ENCODE results near the gene UBR1. TPM values are rescaled to one million over a fixed set of nuclear protein-coding genes. Genes with fewer than 3 reads are reported as not detected.

Gene UBR1
- total RNA-seq, 1 experiment from 2014 or later, result 17.9 TPM

DNA sequence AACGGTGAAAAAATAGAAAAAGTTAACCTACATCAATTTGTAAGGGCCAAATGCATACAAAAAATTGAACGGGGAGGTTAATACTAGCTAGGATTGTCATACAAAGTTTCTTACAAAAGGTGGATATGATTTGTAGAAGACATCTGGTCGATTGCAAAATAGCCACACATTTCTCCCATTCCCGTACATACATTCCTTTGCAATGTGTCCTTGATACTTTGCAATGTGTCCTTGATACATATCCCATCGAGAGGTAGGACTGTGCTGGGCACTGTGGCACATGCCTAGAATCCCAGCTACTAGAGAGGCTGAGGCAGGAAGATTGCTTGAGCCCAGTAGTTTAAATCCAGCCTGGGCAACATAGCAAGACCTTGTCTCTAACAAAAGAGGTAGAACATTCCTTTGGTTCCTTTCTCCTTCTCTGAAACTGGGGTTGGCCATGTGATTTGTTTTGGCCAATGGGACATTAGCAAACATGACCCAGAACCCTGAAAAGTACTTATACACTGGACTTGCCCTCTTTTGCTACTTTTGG is 194.7 kb downstream of the UBR1 start:
- intact Hi-C loops (cut with micrococcal nuclease), result no loop called here
- Histone ChIP-seq H2AFZ (ENCODE audit: low read depth, low read length, poor library complexity, severe bottlenecking) (no peak overlapping the region), H4K20me1 (ENCODE audit: insufficient read depth) (no peaks in the 10 kb centered on the region), H3K79me2 (ENCODE audit: insufficient read depth, low read length) (no peaks in the 10 kb centered on the region), H3K9me2 (ENCODE audit: insufficient read depth) (no peaks in the 10 kb centered on the region), H3K9me3 (ENCODE audit: control insufficient read depth in 1 of 2, insufficient read depth in 1 of 2, low read depth in 1 of 2, low read length in 2 of 2) (no peaks in the 10 kb centered on the region), H3K27me3 (ENCODE audit: insufficient read depth, low read length) (no peaks in the 10 kb centered on the region), H3K36me3 (ENCODE audit: control insufficient read depth in 1 of 2, insufficient read depth in 2 of 2, low read length in 2 of 2) (no peaks in the 10 kb centered on the region), H3K4me1 (ENCODE audit: control insufficient read depth in 1 of 2, insufficient read depth in 2 of 2, low read length in 2 of 2) (no peaks in the 10 kb centered on the region), H3K27ac (ENCODE audit: low read depth, low read length) (no peak overlapping the region), H3K4me3 (replicated peaks in 1 of 2; ENCODE audit: low read depth in 1 of 2, low read length in 2 of 2) (no peak overlapping the region), H3K4me2 (ENCODE audit: low read length) (no peak overlapping the region), H3K9ac (ENCODE audit: low read length) (no peak overlapping the region)
- DNase-seq (ENCODE audit: low read depth, low spot score) (no peak), ATAC-seq (no peak)
- BruUV-seq (replicated peaks), result no TSS peak
- TF ChIP-seq POLR2AphosphoS5 (IDR thresholded peaks at IDR 0.05; ENCODE audit: low read depth, low read length) (no peak), CBX3 (IDR thresholded peaks at IDR 0.05; ENCODE audit: low read depth) (no peak), CEBPB (IDR thresholded peaks at IDR 0.05; ENCODE audit: low read depth) (no peak), ZFX (IDR thresholded peaks at IDR 0.05) (no peak), RAD21 (IDR thresholded peaks at IDR 0.05; ENCODE audit: low read depth) (no peak), REST (IDR thresholded peaks at IDR 0.05; ENCODE audit: low read depth) (no peak), SRF (IDR thresholded peaks at IDR 0.05; ENCODE audit: low read depth) (no peak), EZH2 (IDR thresholded peaks at IDR 0.05) (no peak), EGR1 (IDR thresholded peaks at IDR 0.05; ENCODE audit: low read depth) (no peak), POLR2A (IDR thresholded peaks at IDR 0.05; ENCODE audit: borderline replicate concordance, extremely low read depth, insufficient read depth, insufficient read length) (no peak), FOSL1 (IDR thresholded peaks at IDR 0.05; ENCODE audit: low read depth) (no peak), SIN3A (IDR thresholded peaks at IDR 0.05; ENCODE audit: low read depth) (no peak), ELF1 (IDR thresholded peaks at IDR 0.05; ENCODE audit: borderline replicate concordance, low read depth) (no peak)
- TF ChIP-seq, protein P1, sequence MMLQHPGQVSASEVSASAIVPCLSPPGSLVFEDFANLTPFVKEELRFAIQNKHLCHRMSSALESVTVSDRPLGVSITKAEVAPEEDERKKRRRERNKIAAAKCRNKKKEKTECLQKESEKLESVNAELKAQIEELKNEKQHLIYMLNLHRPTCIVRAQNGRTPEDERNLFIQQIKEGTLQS (IDR thresholded peaks at IDR 0.05), result no peak
- TF ChIP-seq, protein P2, sequence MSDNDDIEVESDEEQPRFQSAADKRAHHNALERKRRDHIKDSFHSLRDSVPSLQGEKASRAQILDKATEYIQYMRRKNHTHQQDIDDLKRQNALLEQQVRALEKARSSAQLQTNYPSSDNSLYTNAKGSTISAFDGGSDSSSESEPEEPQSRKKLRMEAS (IDR thresholded peaks at IDR 0.05), result no peak
- CTCF ChIA-PET, result no interaction called here
- RAD21 ChIA-PET (ENCODE audit: low non-redundant PET in 1 of 2, low total read pairs in 2 of 2, uncharacterized antibody in 2 of 2, unreplicated experiment in 2 of 2), result no interaction called here
- POLR2A ChIA-PET, result no interaction called here

Measured in HCT116 (cell line).